NCI-H128 (cell line): ENCODE measurements around the gene ZNF440.

Source experiments
- DNase-seq: peaks from one replicate; lab custom pipeline; 2025; ENCODE audit not compliant: unreplicated experiment; lab: John Stamatoyannopoulos, UW

ZNF440 gene

DNA sequence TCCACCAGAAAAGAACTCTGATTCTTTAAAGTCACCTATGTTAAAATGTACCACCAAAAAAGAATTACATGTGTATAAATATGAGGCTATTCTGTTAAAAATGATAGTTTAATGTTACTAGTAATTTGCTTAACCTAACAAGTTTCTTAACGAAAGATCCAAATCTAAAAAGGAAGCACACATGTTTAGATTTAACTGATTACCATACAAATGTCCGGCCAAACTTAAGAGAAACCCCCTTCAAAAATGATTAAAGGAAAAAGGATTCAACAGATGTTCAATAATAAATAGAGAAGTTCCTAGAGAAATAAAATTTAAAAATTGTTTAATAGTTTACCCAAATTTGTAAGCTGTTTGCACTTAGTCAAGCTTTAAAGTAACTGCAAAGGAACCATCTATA, 68.5 kb downstream of the ZNF440 start:
- DNase-seq, result no peak
